HepG2 (cell line): Measurements from ENCODE around the gene TNS4. TPM values are rescaled to one million over a fixed set of nuclear protein-coding genes. Genes with fewer than 3 reads are reported as not detected.
A peak's percentile ranks its signal among the peaks of the same experiment; 100 is the strongest.

ENCODE experiments used
- FOXC1 ChIP-seq: sonication (generic); formaldehyde crosslinking; IDR thresholded peaks from 2 replicates; pipeline ENCODE4 v1.8.0; 2022; ENCODE audit warnings: mild to moderate bottlenecking, missing genetic modification reagents, borderline replicate concordance
- FOXO1 ChIP-seq: sonication (generic); formaldehyde crosslinking; IDR thresholded peaks from 2 replicates; pipeline ENCODE4 v1.4.0; 2020; ENCODE audit warnings: missing genetic modification reagents
- HNRNPL ChIP-seq: fragments of 200-400 bp; formaldehyde crosslinking; IDR thresholded peaks from 2 replicates; pipeline ENCODE4 v1.6.1; 2017; ENCODE audit warnings: mild to moderate bottlenecking, low read depth, low read length
- MEF2D ChIP-seq: sonication (generic); formaldehyde crosslinking; IDR thresholded peaks from 2 replicates; pipeline ENCODE4 v1.5.1; 2020; ENCODE audit warnings: mild to moderate bottlenecking, missing genetic modification reagents
- NFRKB ChIP-seq: fragments of 450-650 bp; IDR thresholded peaks from 2 replicates; pipeline ENCODE4 v1.6.1; 2017
- PLSCR1 ChIP-seq: sonication (generic); formaldehyde crosslinking; IDR thresholded peaks from 2 replicates; pipeline ENCODE4 v1.5.0; 2020; ENCODE audit warnings: missing genetic modification reagents, mild to moderate bottlenecking, borderline replicate concordance
- PPARG ChIP-seq: conservative IDR thresholded peaks from 2 replicates; pipeline ENCODE4 v1.6.1; 2016; ENCODE audit warnings: missing biosample characterization, missing genetic modification reagents
- RARA ChIP-seq: IDR thresholded peaks from 2 replicates; pipeline ENCODE4 v1.6.1; 2016; ENCODE audit warnings: missing genetic modification reagents, missing compliant biosample characterization
- RBM39 ChIP-seq: fragments of 200-400 bp; formaldehyde crosslinking; IDR thresholded peaks from one replicate; pipeline ENCODE4 v1.6.1; 2018; ENCODE audit warnings: antibody characterized with exemption, mild to moderate bottlenecking, low read depth, low read length; ENCODE audit not compliant: poor library complexity, severe bottlenecking
- RCOR2 ChIP-seq: IDR thresholded peaks from 2 replicates; pipeline ENCODE4 v1.6.1; 2016; ENCODE audit warnings: missing biosample characterization, missing genetic modification reagents
- SALL2 ChIP-seq: sonication (generic); formaldehyde crosslinking; IDR thresholded peaks from 2 replicates; pipeline ENCODE4 v1.8.1; 2023; ENCODE audit warnings: mild to moderate bottlenecking, missing genetic modification reagents, inconsistent platforms
- SCMH1 ChIP-seq: sonication (generic); formaldehyde crosslinking; IDR thresholded peaks from 2 replicates; pipeline ENCODE4 v1.9.0; 2021; ENCODE audit warnings: missing genetic modification reagents, mild to moderate bottlenecking, borderline replicate concordance
- SMC3 ChIP-seq: IDR thresholded peaks from 2 replicates; pipeline ENCODE4 v1.6.1; 2011; ENCODE audit warnings: low read length, improper control_type of control experiment
- ZBTB42 ChIP-seq: sonication (generic); formaldehyde crosslinking; IDR thresholded peaks from 2 replicates; pipeline ENCODE4 v1.5.0; 2020; ENCODE audit warnings: mild to moderate bottlenecking, missing genetic modification reagents
- ZEB1 ChIP-seq: IDR thresholded peaks from 2 replicates; pipeline ENCODE4 v1.6.1; 2012; ENCODE audit warnings: mild to moderate bottlenecking, low read depth, inconsistent platforms; ENCODE audit not compliant: insufficient replicate concordance
- ZKSCAN8 ChIP-seq: IDR thresholded peaks from 2 replicates; pipeline ENCODE4 v1.6.1; 2016; ENCODE audit warnings: borderline replicate concordance, missing genetic modification reagents, missing compliant biosample characterization
- ZMYM4 ChIP-seq: sonication (generic); formaldehyde crosslinking; IDR thresholded peaks from 2 replicates; pipeline ENCODE4 v1.8.1; 2023; ENCODE audit warnings: mild to moderate bottlenecking, missing genetic modification reagents
- ZNF282 ChIP-seq: fragments of 450-650 bp; IDR thresholded peaks from 2 replicates; pipeline ENCODE4 v1.6.1; 2018; ENCODE audit not compliant: partially characterized antibody
- ZNF382 ChIP-seq: sonication (generic); formaldehyde crosslinking; IDR thresholded peaks from 2 replicates; pipeline ENCODE4 v1.5.0; 2020; ENCODE audit warnings: missing genetic modification reagents, mild to moderate bottlenecking, borderline replicate concordance
- ZNF558 ChIP-seq: sonication (generic); formaldehyde crosslinking; IDR thresholded peaks from 2 replicates; pipeline ENCODE4 v1.9.0; 2022; ENCODE audit warnings: mild to moderate bottlenecking, missing genetic modification reagents, borderline replicate concordance
- ZNF572 ChIP-seq: sonication (generic); formaldehyde crosslinking; IDR thresholded peaks from 2 replicates; pipeline ENCODE4 v1.5.1; 2020; ENCODE audit warnings: mild to moderate bottlenecking, missing genetic modification reagents
- ZNF598 ChIP-seq: sonication (generic); formaldehyde crosslinking; IDR thresholded peaks from 2 replicates; pipeline ENCODE4 v1.5.1; 2020; ENCODE audit warnings: mild to moderate bottlenecking, missing genetic modification reagents, borderline replicate concordance
- ZNF703 ChIP-seq: sonication (generic); formaldehyde crosslinking; IDR thresholded peaks from 2 replicates; pipeline ENCODE4 v1.5.1; 2020; ENCODE audit warnings: missing genetic modification reagents, mild to moderate bottlenecking, moderate library complexity, borderline replicate concordance
- ZNF710 ChIP-seq: sonication (generic); formaldehyde crosslinking; IDR thresholded peaks from 2 replicates; pipeline ENCODE4 v1.5.0; 2020; ENCODE audit warnings: mild to moderate bottlenecking, missing genetic modification reagents, borderline replicate concordance
- ZNF773 ChIP-seq: sonication (generic); formaldehyde crosslinking; IDR thresholded peaks from 2 replicates; pipeline ENCODE4 v1.4.0; 2020; ENCODE audit warnings: missing genetic modification reagents, borderline replicate concordance
- polyA plus RNA-seq, 8 experiments: library from polyadenylated mRNA; depleted of rRNA in 3 of 8; stranded (reverse) in 7 of 8; unstranded in 1 of 8; fragments of >200 nt; fragmentation: Illumina TruSeq in 4 of 8; extraction: Trizol in 4 of 8; gene quantifications; 2 replicates each; pipeline versions ENCODE4 v1.2.1 to v1.2.3, GENCODE V29; 2011 to 2016; ENCODE audit warnings: low read depth in 4 of 8, missing spikeins in 1 of 8, mixed read lengths in 1 of 8; ENCODE audit not compliant: insufficient read depth in 1 of 8
- total RNA-seq, 5 experiments: library from RNA; depleted of rRNA; stranded (reverse); fragments of >200 nt; fragmentation: Illumina TruSeq; extraction: Trizol; gene quantifications; 2 replicates each; pipeline ENCODE4 v1.2.3, GENCODE V29; 2016; ENCODE audit warnings: low read depth in 1 of 5
- TF ChIP-seq, protein P1 (sequence below): sonication (generic); formaldehyde crosslinking; IDR thresholded peaks from 2 replicates; pipeline ENCODE4 v1.8.0; 2022; ENCODE audit warnings: missing genetic modification reagents, low read depth, mild to moderate bottlenecking, borderline replicate concordance
- TF ChIP-seq, protein P2 (sequence below): sonication (generic); formaldehyde crosslinking; IDR thresholded peaks from 2 replicates; pipeline ENCODE4 v1.8.0; 2022; ENCODE audit warnings: missing genetic modification reagents, mild to moderate bottlenecking, borderline replicate concordance

TNS4 gene
- total and polyA plus RNA-seq, 2 of the 13 experiments (the other 11 are each of a cell fraction or from before 2014, with no cell fraction given) = 0.58 to 2.1 TPM

GRCh38 chr17:40443196-40443987, 58.0 kb downstream of the TNS4 start, which contains the start of gene IGFBP4 (continued):
- no peak for TF ChIP-seq ZBTB42 (CRISPR knock-in tag)
- TF ChIP-seq RARA (CRISPR knock-in tag) = peak; percentile 33; the same call in 1 of the 2 replicates
- no peak for TF ChIP-seq RBM39
- no peak for TF ChIP-seq ZNF382 (CRISPR knock-in tag)
- no peak for TF ChIP-seq ZNF572
- peak; percentile 59 for TF ChIP-seq SALL2 (CRISPR knock-in tag)
- no peak for TF ChIP-seq NFRKB
- no peak for TF ChIP-seq ZNF282
- TF ChIP-seq ZNF598 (CRISPR knock-in tag) = no peak
- no peak for TF ChIP-seq RCOR2 (CRISPR knock-in tag)
- no peak for TF ChIP-seq PLSCR1
- peak; percentile 97 for TF ChIP-seq ZNF773 (CRISPR knock-in tag)
- TF ChIP-seq FOXO1 = peak; percentile 64; the same call in 1 of the 2 replicates
- TF ChIP-seq SMC3 = no peak
- TF ChIP-seq, protein P1, sequence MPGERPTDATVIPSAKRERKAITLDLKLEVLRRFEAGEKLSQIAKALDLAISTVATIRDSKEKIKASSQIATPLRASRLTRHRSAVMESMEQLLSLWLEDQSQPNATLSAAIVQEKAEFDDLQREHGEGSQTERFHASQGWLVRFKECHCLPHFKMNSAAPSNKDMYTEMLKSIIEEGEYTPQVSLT (CRISPR knock-in tag) = no peak; the same call in 1 of the 2 replicates
- no peak for TF ChIP-seq ZEB1
- no peak for TF ChIP-seq SCMH1 (CRISPR knock-in tag)
- TF ChIP-seq HNRNPL = peak; percentile 72
- TF ChIP-seq ZNF703 (CRISPR knock-in tag) = peak; percentile 56; the same call in 1 of the 2 replicates
- TF ChIP-seq, protein P2, sequence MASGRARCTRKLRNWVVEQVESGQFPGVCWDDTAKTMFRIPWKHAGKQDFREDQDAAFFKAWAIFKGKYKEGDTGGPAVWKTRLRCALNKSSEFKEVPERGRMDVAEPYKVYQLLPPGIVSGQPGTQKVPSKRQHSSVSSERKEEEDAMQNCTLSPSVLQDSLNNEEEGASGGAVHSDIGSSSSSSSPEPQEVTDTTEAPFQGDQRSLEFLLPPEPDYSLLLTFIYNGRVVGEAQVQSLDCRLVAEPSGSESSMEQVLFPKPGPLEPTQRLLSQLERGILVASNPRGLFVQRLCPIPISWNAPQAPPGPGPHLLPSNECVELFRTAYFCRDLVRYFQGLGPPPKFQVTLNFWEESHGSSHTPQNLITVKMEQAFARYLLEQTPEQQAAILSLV (CRISPR knock-in tag) = peak; percentile 83
- TF ChIP-seq ZMYM4 (CRISPR knock-in tag) = no peak
- TF ChIP-seq MEF2D (CRISPR knock-in tag) = no peak
- TF ChIP-seq PPARG (CRISPR knock-in tag) = peak; percentile 30; the same call in 1 of the 2 replicates
- no peak; the same call in 1 of the 2 replicates for TF ChIP-seq FOXC1 (CRISPR knock-in tag)
- peak; percentile 57; the same call in 1 of the 2 replicates for TF ChIP-seq ZNF558 (CRISPR knock-in tag)
- TF ChIP-seq ZNF710 (CRISPR knock-in tag) = peak; percentile 73; the same call in 1 of the 2 replicates
- no peak for TF ChIP-seq ZKSCAN8
